Prostate gland (tissue), 2 donors: ENCODE data around the gene PDE8A. TPM values are rescaled to one million over a fixed set of nuclear protein-coding genes. Genes with fewer than 3 reads are reported as not detected.

Experiments
- DNase-seq: peaks from one replicate; pipeline ENCODE4 v3.0.0-alpha.2; 2019; ENCODE audit warnings: low spot score
- H3K27ac ChIP-seq, 2 donors: fragments of 200-600 bp; sonication (generic); 2 replicates each; pipeline ENCODE4 v1.5.1; 2017 to 2019
- H3K27me3 ChIP-seq: fragments of 200-600 bp; sonication (generic); replicated peaks from 2 replicates; pipeline ENCODE4 v1.5.1; 2019; ENCODE audit not compliant: insufficient read depth
- H3K36me3 ChIP-seq, 2 donors: fragments of 200-600 bp; sonication (generic); 1 replicate in 1 of 2; 2 replicates in 1 of 2; pipeline versions ENCODE4 v1.5.1 to v1.8.1; 2017 to 2019
- H3K4me1 ChIP-seq: fragments of 200-600 bp; sonication (generic); replicated peaks from 2 replicates; pipeline ENCODE4 v1.5.1; 2019
- H3K4me3 ChIP-seq, 2 donors: fragments of 200-600 bp; sonication (generic); 2 replicates each; pipeline ENCODE4 v1.5.1; 2017 to 2019
- H3K9me3 ChIP-seq: fragments of 200-600 bp; sonication (generic); 2 replicates; pipeline ENCODE4 v1.5.1; 2017
- CTCF ChIP-seq, 4 experiments: fragments of 200-600 bp in 2 of 4; fragments of 450-650 bp in 2 of 4; sonication (generic) in 2 of 4; IDR thresholded peaks; 1 replicate in 3 of 4; 2 replicates in 1 of 4; pipeline ENCODE4 v1.5.1; 2016 to 2019; ENCODE audit warnings: antibody characterized with exemption in 4 of 4, mild to moderate bottlenecking in 2 of 4, moderate library complexity in 2 of 4
- POLR2A ChIP-seq: fragments of 450-650 bp; IDR thresholded peaks from one replicate; pipeline ENCODE4 v1.6.1; 2016; ENCODE audit warnings: antibody characterized with exemption, mild to moderate bottlenecking
- POLR2AphosphoS5 ChIP-seq: sonication (generic); formaldehyde crosslinking; IDR thresholded peaks from one replicate; pipeline ENCODE4 v1.6.1; 2017; ENCODE audit warnings: antibody characterized with exemption
- WGBS: methylation state at CpG from one replicate; pipeline ENCODE4 v1.1.5; 2018; 5-methylcytosine and 5-hydroxymethylcytosine counted together
- intact Hi-C: fragments of 100-400 bp; cut with DNase I; formaldehyde crosslinking; loops from one replicate; pipeline ENCODE4 v1.14.2; 2022
- total RNA-seq, 2 donors: library from RNA; depleted of rRNA; stranded (reverse); fragments of >200 nt; gene quantifications; one replicate each; pipeline ENCODE4 v1.1.0, GENCODE V29; 2016

PDE8A gene
- total RNA-seq, 2 donors from 2014 or later, result 28.3 to 52.7 TPM

GRCh38 chr15:85088300-85088699 lies 106.6 kb downstream of the PDE8A start:
- no peaks in the 10 kb centered on the region for H3K27me3 ChIP-seq
- no peak overlapping the region for H3K27ac ChIP-seq
- peaks cover 0 to 5% of the 10 kb centered on the region in 2 donors for H3K36me3 ChIP-seq
- no peak for DNase-seq
- H3K9me3 ChIP-seq, result no peaks in the 10 kb centered on the region
- TF ChIP-seq POLR2AphosphoS5, result no peak
- H3K4me3 ChIP-seq, result no peak overlapping the region
- intact Hi-C loops, result no loop called here
- no peaks in the 10 kb centered on the region for H3K4me1 ChIP-seq
- 76% methylated on average over 5 of the region's 5 CpGs for WGBS

- Histone ChIP-seq H3K27me3 (no peaks in the 10 kb centered on the region), H3K36me3 (peaks cover 0 to 5% of the 10 kb centered on the region in 2 donors), H3K27ac (no peak overlapping the region), H3K4me3 (no peak overlapping the region), H3K4me1 (no peaks in the 10 kb centered on the region), H3K9me3 (no peaks in the 10 kb centered on the region)
- WGBS, result 75% methylated on average over 5 of the region's 5 CpGs
- TF ChIP-seq POLR2A, result no peak
- TF ChIP-seq POLR2AphosphoS5, result no peak
- no peak for TF ChIP-seq CTCF (IDR thresholded peaks at IDR 0.05)
- intact Hi-C loops, result no loop called here
- no peak for DNase-seq
These were observed 108.4 kb downstream of the PDE8A start for GRCh38 chr15:85089929-85090597.

GRCh38 chr15:85091990-85092389 lies 110.3 kb downstream of the PDE8A start:
- Histone ChIP-seq H3K27ac (no peak overlapping the region), H3K4me1 (no peaks in the 10 kb centered on the region), H3K4me3 (no peak overlapping the region), H3K27me3 (no peaks in the 10 kb centered on the region), H3K9me3 (no peaks in the 10 kb centered on the region), H3K36me3 (peaks cover 0 to 9% of the 10 kb centered on the region in 2 donors)
- no peak for DNase-seq
- intact Hi-C loops, result no loop called here
- 94% methylated on average over 2 of the region's 2 CpGs for WGBS
- TF ChIP-seq POLR2A (no peak), POLR2AphosphoS5 (no peak), CTCF (IDR thresholded peaks at IDR 0.05) (no peak)

- H3K27ac ChIP-seq, result no peak overlapping the region
- intact Hi-C loops, result no loop called here
- H3K4me3 ChIP-seq, result no peak overlapping the region
- no peak for TF ChIP-seq POLR2AphosphoS5
- TF ChIP-seq POLR2A, result no peak
- no peak for TF ChIP-seq CTCF (IDR thresholded peaks at IDR 0.05)
- H3K9me3 ChIP-seq, result no peaks in the 10 kb centered on the region
- no peak for DNase-seq
- 98% methylated on average over 3 of the region's 3 CpGs for WGBS
- no peaks in the 10 kb centered on the region for H3K27me3 ChIP-seq
- no peaks in the 10 kb centered on the region for H3K4me1 ChIP-seq
- H3K36me3 ChIP-seq, result peaks cover 0 to 9% of the 10 kb centered on the region in 2 donors
These were observed 113.0 kb downstream of the PDE8A start for GRCh38 chr15:85094685-85095084.

GRCh38 chr15:85095566-85095965 lies 113.9 kb downstream of the PDE8A start:
- 94% methylated on average over 6 of the region's 6 CpGs for WGBS
- TF ChIP-seq POLR2AphosphoS5 (no peak), POLR2A (no peak), CTCF (IDR thresholded peaks at IDR 0.05) (no peak)
- intact Hi-C loops, result no loop called here

More at GRCh38 chr15:85095566-85095965, 113.9 kb downstream of the PDE8A start:
- peaks cover 0 to 9% of the 10 kb centered on the region in 2 donors for H3K36me3 ChIP-seq
- H3K9me3 ChIP-seq, result no peaks in the 10 kb centered on the region
- no peak overlapping the region for H3K4me3 ChIP-seq
- no peak overlapping the region for H3K27ac ChIP-seq
- H3K27me3 ChIP-seq, result no peaks in the 10 kb centered on the region
- no peaks in the 10 kb centered on the region for H3K4me1 ChIP-seq
- DNase-seq, result no peak
